ENCODE results near the gene RNLS.

Gene RNLS

GRCh38 chr10:88442716-88443115 is 140.4 kb downstream of the RNLS start:
- no peaks in the 10 kb centered on the region for H3K4me1 Mint-ChIP-seq
- no peak overlapping the region for H3K4me3 Mint-ChIP-seq
- no peak for TF ChIP-seq CTCF (IDR thresholded peaks at IDR 0.05; ENCODE audit: unreplicated experiment in 3 of 3)
- H3K36me3 Mint-ChIP-seq (ENCODE audit: low read depth), result no peaks in the 10 kb centered on the region
- peaks cover 4% of the 10 kb centered on the region for H3K27me3 Mint-ChIP-seq (ENCODE audit: low read depth)
- H3K9me3 Mint-ChIP-seq, result peaks cover 12% of the 10 kb centered on the region
- no peak overlapping the region for H3K27ac Mint-ChIP-seq

GRCh38 chr10:88440541-88440940 is 142.6 kb downstream of the RNLS start:
- TF ChIP-seq CTCF (IDR thresholded peaks at IDR 0.05; ENCODE audit: unreplicated experiment in 3 of 3), result no peak
- Mint-ChIP-seq H3K36me3 (ENCODE audit: low read depth) (no peaks in the 10 kb centered on the region), H3K4me3 (no peak overlapping the region), H3K27me3 (ENCODE audit: low read depth) (peaks cover 4% of the 10 kb centered on the region), H3K4me1 (no peaks in the 10 kb centered on the region), H3K9me3 (peaks cover 12% of the 10 kb centered on the region), H3K27ac (no peak overlapping the region)

- H3K27me3 Mint-ChIP-seq (ENCODE audit: low read depth), result peaks cover 4% of the 10 kb centered on the region
- no peak for TF ChIP-seq CTCF (IDR thresholded peaks at IDR 0.05; ENCODE audit: unreplicated experiment in 3 of 3)
Measured at GRCh38 chr10:88439932-88440331, 143.2 kb downstream of the RNLS start.

GRCh38 chr10:88437411-88437810 is 145.7 kb downstream of the RNLS start:
- peaks cover under 1% of the 10 kb centered on the region for H3K27me3 Mint-ChIP-seq (ENCODE audit: low read depth)
- no peaks in the 10 kb centered on the region for H3K36me3 Mint-ChIP-seq (ENCODE audit: low read depth)
- no peak overlapping the region for H3K4me3 Mint-ChIP-seq
- H3K4me1 Mint-ChIP-seq, result no peaks in the 10 kb centered on the region
- no peak overlapping the region for H3K27ac Mint-ChIP-seq
- peaks cover 2% of the 10 kb centered on the region for H3K9me3 Mint-ChIP-seq
- TF ChIP-seq CTCF (IDR thresholded peaks at IDR 0.05; ENCODE audit: unreplicated experiment in 3 of 3), result no peak

More at GRCh38 chr10:88439932-88440331, 143.2 kb downstream of the RNLS start:
- Mint-ChIP-seq H3K36me3 (ENCODE audit: low read depth) (no peaks in the 10 kb centered on the region), H3K4me3 (no peak overlapping the region), H3K4me1 (no peaks in the 10 kb centered on the region), H3K27ac (no peak overlapping the region), H3K9me3 (peaks cover 11% of the 10 kb centered on the region)

- H3K27ac Mint-ChIP-seq, result no peak overlapping the region
- no peak overlapping the region for H3K4me3 Mint-ChIP-seq
- peaks cover under 1% of the 10 kb centered on the region for H3K4me1 Mint-ChIP-seq
- no peaks in the 10 kb centered on the region for H3K36me3 Mint-ChIP-seq (ENCODE audit: low read depth)
- peaks cover 12% of the 10 kb centered on the region for H3K9me3 Mint-ChIP-seq
- no peaks in the 10 kb centered on the region for H3K27me3 Mint-ChIP-seq (ENCODE audit: low read depth)
- TF ChIP-seq CTCF (IDR thresholded peaks at IDR 0.05; ENCODE audit: unreplicated experiment in 3 of 3), result no peak
Measured at GRCh38 chr10:88433565-88434186, 149.4 kb downstream of the RNLS start.

GRCh38 chr10:88431103-88431502 is 152.0 kb downstream of the RNLS start:
- Mint-ChIP-seq H3K4me3 (no peak overlapping the region), H3K9me3 (peaks cover 12% of the 10 kb centered on the region), H3K27me3 (ENCODE audit: low read depth) (no peaks in the 10 kb centered on the region), H3K36me3 (ENCODE audit: low read depth) (no peaks in the 10 kb centered on the region), H3K4me1 (peaks cover 11% of the 10 kb centered on the region), H3K27ac (no peak overlapping the region)
- TF ChIP-seq CTCF (IDR thresholded peaks at IDR 0.05; ENCODE audit: unreplicated experiment in 3 of 3), result no peak

All from nephron (organoid).